HG03575 (cell line): ENCODE measurements around the gene PAGE5.

Experiments
- ATAC-seq: cut with Tn5 transposase; IDR thresholded peaks from one replicate; pipeline ENCODE4 v1.9.1; 2021; ENCODE audit not compliant: unreplicated experiment, insufficient number of reproducible peaks, low FRiP score; ENCODE audit errors: extremely low read depth

PAGE5 gene

DNA sequence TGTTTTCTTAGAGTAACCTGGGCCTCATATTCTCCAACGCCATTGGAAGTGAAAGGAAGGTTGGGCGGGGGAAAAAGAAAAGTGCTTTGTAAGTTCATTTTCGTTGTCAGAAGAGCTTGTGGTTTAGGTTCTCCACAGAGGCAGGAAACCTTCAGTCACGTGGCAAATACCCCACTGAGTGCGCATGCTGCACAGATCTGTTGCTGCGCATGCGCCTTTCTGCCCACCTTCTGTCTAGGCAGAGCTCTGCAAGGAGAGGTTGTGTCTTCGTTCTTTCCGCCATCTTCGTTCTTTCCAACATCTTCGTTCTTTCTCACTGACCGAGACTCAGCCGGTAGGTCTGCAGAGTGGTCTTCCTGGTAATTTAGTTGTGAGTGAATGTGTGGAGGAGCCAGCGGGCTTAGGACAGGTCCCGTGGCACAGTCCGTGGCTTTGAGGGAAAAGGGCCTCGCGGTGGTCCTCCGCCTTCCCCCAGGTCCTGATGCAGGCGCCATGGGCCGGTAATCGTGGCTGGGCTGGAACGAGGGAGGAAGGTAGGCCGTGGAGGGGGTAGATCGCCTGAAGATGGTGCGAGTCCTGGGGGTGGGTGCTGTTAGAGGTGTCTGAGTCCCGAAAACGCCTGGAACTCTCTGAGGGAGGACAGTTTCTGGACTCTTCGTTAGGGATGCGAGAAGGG is at the start of gene PAGE5:
Gene PAGE5, plus strand, starts transcription at position 228 of the 676 bp plus-strand sequence. CDS start 1,037 bp downstream, outside the sequence.
- no peak for ATAC-seq

GRCh38 chrX:55187281-55187680 is 32.9 kb upstream of the PAGE5 start:
- no peak for ATAC-seq

GRCh38 chrX:55196688-55197087 is 23.5 kb upstream of the PAGE5 start:
- no peak for ATAC-seq

GRCh38 chrX:55201930-55202579 is 18.1 kb upstream of the PAGE5 start:
- no peak for ATAC-seq

GRCh38 chrX:55206162-55206941 is 13.8 kb upstream of the PAGE5 start:
- no peak for ATAC-seq

DNA sequence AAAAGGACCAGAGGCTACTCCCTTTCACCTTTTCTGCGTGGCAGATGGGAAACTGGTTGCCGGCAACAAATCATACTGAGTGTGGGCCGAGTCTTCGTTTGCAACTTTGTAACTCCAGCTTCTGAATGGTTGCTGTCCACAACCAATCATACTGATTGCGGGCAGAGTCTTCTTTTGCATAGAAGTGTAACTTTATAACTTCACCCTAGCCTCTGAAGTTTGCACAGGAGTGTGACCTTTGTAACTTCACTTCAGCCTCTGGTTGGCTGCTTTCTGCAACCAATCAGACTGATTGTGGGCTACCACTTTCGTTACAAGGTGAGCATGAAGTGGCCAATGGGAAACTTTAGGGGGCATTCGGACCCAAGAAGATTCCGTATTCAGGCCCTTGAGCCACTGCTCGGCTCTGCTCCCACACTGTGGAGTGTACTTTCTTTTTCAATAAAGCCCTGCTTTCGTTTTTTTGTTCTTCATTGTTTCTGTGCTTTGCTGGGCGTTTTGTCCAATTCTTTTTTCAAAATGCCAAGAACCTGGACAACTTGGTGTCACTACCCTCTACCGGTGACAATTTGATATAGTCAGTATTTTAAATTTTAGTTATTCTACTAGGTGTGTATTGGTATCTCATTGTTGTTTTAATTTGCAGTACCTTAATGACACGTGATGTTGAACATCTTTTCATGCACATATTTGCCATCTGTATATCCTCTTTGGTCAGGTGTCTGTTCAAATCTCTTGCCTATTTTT is 9.0 kb upstream of the PAGE5 start:
- ATAC-seq = no peak

- ATAC-seq = no peak
Measured at GRCh38 chrX:55213381-55213780, 6.8 kb upstream of the PAGE5 start.

- no peak for ATAC-seq
Measured at GRCh38 chrX:55240788-55241340, 20.7 kb downstream of the PAGE5 start.

DNA sequence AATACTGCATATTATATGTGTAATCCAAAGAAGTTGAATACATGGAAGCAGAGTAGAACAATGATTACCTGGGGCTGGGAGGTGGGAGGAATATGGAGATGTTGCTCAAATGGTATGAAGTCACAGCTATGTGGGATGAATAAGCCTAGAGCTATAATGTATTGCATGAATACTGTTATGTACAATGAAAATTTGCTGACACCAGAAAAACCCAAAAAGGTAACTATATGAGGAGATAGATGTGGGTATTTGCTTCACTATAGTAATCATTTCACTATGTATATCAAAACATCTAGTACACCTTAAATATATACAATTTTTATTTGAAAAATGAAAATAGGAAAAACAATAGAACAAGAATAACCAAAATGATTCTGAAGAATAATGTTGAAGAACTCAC is 33.4 kb downstream of the PAGE5 start:
- ATAC-seq = no peak

GRCh38 chrX:55260806-55261205 is 40.7 kb downstream of the PAGE5 start:
- no peak for ATAC-seq

DNA sequence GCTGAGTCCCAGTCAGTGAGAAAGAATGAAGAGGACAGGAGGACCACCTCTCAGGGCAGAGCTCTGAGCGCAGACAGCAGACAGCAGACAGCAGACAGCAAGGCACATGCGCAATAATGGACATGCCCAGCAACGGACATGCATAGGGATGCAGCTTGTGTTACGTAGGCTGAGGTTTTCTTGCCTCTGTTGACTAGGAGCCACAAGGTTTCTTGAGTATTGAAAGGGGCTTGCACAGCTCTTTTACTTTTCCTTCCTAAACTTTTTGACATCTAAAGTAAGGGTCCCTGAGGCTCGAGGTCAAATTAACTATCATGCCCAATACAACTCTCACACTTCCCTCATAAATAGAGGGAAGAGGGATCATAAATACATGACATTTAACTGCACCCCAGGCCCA is 44.7 kb downstream of the PAGE5 start, which contains the start of gene PAGE3:
Gene PAGE3, minus strand, starts transcription at position 101 of the 400 bp plus-strand sequence. CDS start 1,013 bp downstream, outside the sequence.
- ATAC-seq = no peak
